ENCODE measurements around the gene CFAP65. TPM values are rescaled to one million over a fixed set of nuclear protein-coding genes. Genes with fewer than 3 reads are reported as not detected.

CFAP65 gene
- total RNA-seq, 1 experiment from 2014 or later = 0.33 TPM

GRCh38 chr2:219058541-219059374 lies 17.4 kb upstream of the CFAP65 start:
- ChIA-PET POLR2A (interaction anchor here (0.6 to 1.2 kb wide), 2 partner anchors 18 to 100 kb away, joined by 3 to 19 read pairs; no protein-coding TSS in a partner anchor), CTCF (interaction anchor here (0.6 to 2.7 kb wide), 9 partner anchors 29 to 96 kb away, joined by 3 to 17 read pairs (median 4); no protein-coding TSS in a partner anchor)
- TF ChIP-seq CTCF (IDR thresholded peaks at IDR 0.05) = no peak
- no peak for TF ChIP-seq POLR2AphosphoS5 (IDR thresholded peaks at IDR 0.05; ENCODE audit: low read depth, low read length)
- no peak for TF ChIP-seq TCF7L2 (IDR thresholded peaks at IDR 0.05; ENCODE audit: low read depth, low read length)
- TF ChIP-seq SIN3A (IDR thresholded peaks at IDR 0.05; ENCODE audit: borderline replicate concordance, insufficient read depth, low read depth, low read length) = no peak
- TF ChIP-seq REST (IDR thresholded peaks at IDR 0.05; ENCODE audit: insufficient read depth in 1 of 2, low read depth in 2 of 2, low read length in 1 of 2) = no peak
- peak; percentile 42 for ATAC-seq
- H3K27me3 ChIP-seq (ENCODE audit: control insufficient read depth, insufficient read depth, low read length) = peaks cover 30% of the 10 kb centered on the region
- in situ Hi-C loops (cut with HindIII; ENCODE audit: low pct_unique_long_range_greater_than_20kb, low sequenced_read_pairs) (no loop called here), intact Hi-C loops (cut with micrococcal nuclease; ENCODE audit: unreplicated experiment) (loop anchor here (5.0 to 10.0 kb wide), 3 partner anchors 59 to 246 kb away; partner anchors contain the start of gene PTPRN)
- H3K36me3 ChIP-seq (ENCODE audit: control insufficient read depth, insufficient read depth, low read length) = no peaks in the 10 kb centered on the region
- no TSS peak for BruUV-seq (replicated peaks)
- no peak for DNase-seq (ENCODE audit: low read depth, low spot score)
- no peaks in the 10 kb centered on the region for H3K9me3 ChIP-seq (ENCODE audit: control insufficient read depth, insufficient read depth, low read depth, low read length)
- H3K4me3 ChIP-seq (ENCODE audit: low read depth in 2 of 2, low read length in 2 of 2) = peak overlapping the region; percentile 18 to 37
- H3K27ac ChIP-seq (ENCODE audit: low read length) = no peak overlapping the region
- peaks cover 21% of the 10 kb centered on the region for H3K4me1 ChIP-seq (ENCODE audit: control insufficient read depth, insufficient read depth, low read length)

GRCh38 chr2:219057709-219058540 lies 16.6 kb upstream of the CFAP65 start:
- in situ Hi-C loops (cut with HindIII; ENCODE audit: low pct_unique_long_range_greater_than_20kb, low sequenced_read_pairs) (no loop called here), intact Hi-C loops (cut with micrococcal nuclease; ENCODE audit: unreplicated experiment) (loop anchor here (5.0 to 10.0 kb wide), 3 partner anchors 59 to 247 kb away; partner anchors contain the start of gene PTPRN)
- no TSS peak for BruUV-seq (replicated peaks)
- Histone ChIP-seq H3K27ac (ENCODE audit: low read length) (no peak overlapping the region), H3K36me3 (ENCODE audit: control insufficient read depth, insufficient read depth, low read length) (no peaks in the 10 kb centered on the region), H3K4me3 (ENCODE audit: low read depth in 2 of 2, low read length in 2 of 2) (peak overlapping the region; percentile 0 to 37; a peak in 3 of 4 replicates), H3K9me3 (ENCODE audit: control insufficient read depth, insufficient read depth, low read depth, low read length) (no peaks in the 10 kb centered on the region), H3K4me1 (ENCODE audit: control insufficient read depth, insufficient read depth, low read length) (peaks cover 21% of the 10 kb centered on the region), H3K27me3 (ENCODE audit: control insufficient read depth, insufficient read depth, low read length) (peaks cover 26% of the 10 kb centered on the region)
- ATAC-seq (peak; percentile 84), DNase-seq (ENCODE audit: low read depth, low spot score) (no peak)
- CTCF ChIA-PET = interaction anchor here (0.8 to 2.7 kb wide), 10 partner anchors 28 to 97 kb away, joined by 3 to 17 read pairs (median 4); no protein-coding TSS in a partner anchor
- POLR2A ChIA-PET = interaction anchor here (0.6 kb wide), 1 partner anchor 100 kb away, joined by 3 read pairs; no protein-coding TSS in a partner anchor
- TF ChIP-seq CTCF (IDR thresholded peaks at IDR 0.05) (peak; percentile 97), POLR2AphosphoS5 (IDR thresholded peaks at IDR 0.05; ENCODE audit: low read depth, low read length) (no peak), TCF7L2 (IDR thresholded peaks at IDR 0.05; ENCODE audit: low read depth, low read length) (no peak), REST (IDR thresholded peaks at IDR 0.05; ENCODE audit: insufficient read depth in 1 of 2, low read depth in 2 of 2, low read length in 1 of 2) (no peak; a peak in 1 of 4 replicates)

Data from Panc1 (cell line).